HepG2 (cell line): ENCODE data around the gene UACA. TPM values are rescaled to one million over a fixed set of nuclear protein-coding genes. Genes with fewer than 3 reads are reported as not detected.

Experiments
- ARID2 ChIP-seq: sonication (generic); formaldehyde crosslinking; IDR thresholded peaks from 2 replicates; pipeline ENCODE4 v1.8.1; 2022; ENCODE audit warnings: mild to moderate bottlenecking, missing genetic modification reagents, borderline replicate concordance
- CBX2 ChIP-seq, 2 experiments: fragments of 200-600 bp in 1 of 2; sonication (generic); formaldehyde crosslinking in 1 of 2; IDR thresholded peaks; 2 replicates each; pipeline versions ENCODE4 v1.7.0 to v1.8.1; 2018 to 2022; ENCODE audit warnings: low read depth in 2 of 2, low read length in 1 of 2, mild to moderate bottlenecking in 1 of 2, missing genetic modification reagents in 1 of 2
- CCDC6 ChIP-seq: sonication (generic); formaldehyde crosslinking; IDR thresholded peaks from 2 replicates; pipeline ENCODE4 v1.8.1; 2022; ENCODE audit warnings: mild to moderate bottlenecking, missing genetic modification reagents, moderate library complexity
- KAT8 ChIP-seq: IDR thresholded peaks from 2 replicates; pipeline ENCODE4 v1.6.1; 2016; ENCODE audit warnings: missing genetic modification reagents, missing compliant biosample characterization
- NONO ChIP-seq, 2 experiments: fragments of 450-650 bp in 1 of 2; sonication (generic) in 1 of 2; formaldehyde crosslinking in 1 of 2; IDR thresholded peaks in 1 of 2; conservative IDR thresholded peaks in 1 of 2; 2 replicates each; pipeline versions ENCODE4 v1.6.1 to v1.8.0; 2017 to 2022; ENCODE audit warnings: mild to moderate bottlenecking in 1 of 2, missing genetic modification reagents in 1 of 2, moderate library complexity in 1 of 2
- NR1H2 ChIP-seq: sonication (generic); formaldehyde crosslinking; IDR thresholded peaks from 2 replicates; pipeline ENCODE4 v1.8.1; 2022; ENCODE audit warnings: low read depth, missing genetic modification reagents, borderline replicate concordance
- PCBP1 ChIP-seq: fragments of 200-400 bp; formaldehyde crosslinking; IDR thresholded peaks from 2 replicates; pipeline ENCODE4 v1.6.1; 2017; ENCODE audit warnings: mild to moderate bottlenecking, low read depth, low read length, borderline replicate concordance
- SMC3 ChIP-seq: IDR thresholded peaks from 2 replicates; pipeline ENCODE4 v1.6.1; 2011; ENCODE audit warnings: low read length, improper control_type of control experiment
- ZNF224 ChIP-seq: sonication (generic); formaldehyde crosslinking; IDR thresholded peaks from 2 replicates; pipeline ENCODE4 v1.5.0; 2020; ENCODE audit warnings: mild to moderate bottlenecking, missing genetic modification reagents
- ZNF709 ChIP-seq: sonication (generic); formaldehyde crosslinking; IDR thresholded peaks from 2 replicates; pipeline ENCODE4 v1.5.0; 2020; ENCODE audit warnings: mild to moderate bottlenecking, missing genetic modification reagents
- ZNF720 ChIP-seq: sonication (generic); formaldehyde crosslinking; IDR thresholded peaks from 2 replicates; pipeline ENCODE4 v1.4.0; 2020; ENCODE audit warnings: missing genetic modification reagents
- polyA plus RNA-seq, 8 experiments: library from polyadenylated mRNA; depleted of rRNA in 3 of 8; stranded (reverse) in 7 of 8; unstranded in 1 of 8; fragments of >200 nt; fragmentation: Illumina TruSeq in 4 of 8; extraction: Trizol in 4 of 8; gene quantifications; 2 replicates each; pipeline versions ENCODE4 v1.2.1 to v1.2.3, GENCODE V29; 2011 to 2016; ENCODE audit warnings: low read depth in 4 of 8, missing spikeins in 1 of 8, mixed read lengths in 1 of 8; ENCODE audit not compliant: insufficient read depth in 1 of 8
- total RNA-seq, 5 experiments: library from RNA; depleted of rRNA; stranded (reverse); fragments of >200 nt; fragmentation: Illumina TruSeq; extraction: Trizol; gene quantifications; 2 replicates each; pipeline ENCODE4 v1.2.3, GENCODE V29; 2016; ENCODE audit warnings: low read depth in 1 of 5
- TF ChIP-seq, protein P1 (sequence below): sonication (generic); formaldehyde crosslinking; IDR thresholded peaks from 2 replicates; pipeline ENCODE4 v1.4.0; 2020; ENCODE audit warnings: missing genetic modification reagents, borderline replicate concordance
- TF ChIP-seq, protein P2 (sequence below): IDR thresholded peaks from 2 replicates; pipeline ENCODE4 v1.6.1; 2016; ENCODE audit warnings: control low read depth
- TF ChIP-seq, protein P3 (sequence below), 2 experiments: sonication (generic) in 1 of 2; formaldehyde crosslinking in 1 of 2; IDR thresholded peaks; 2 replicates each; pipeline versions ENCODE4 v1.5.1 to v1.6.1; 2011 to 2020; ENCODE audit warnings: borderline replicate concordance in 1 of 2, low read depth in 1 of 2, low read length in 1 of 2, mild to moderate bottlenecking in 1 of 2, missing genetic modification reagents in 1 of 2, moderate library complexity in 1 of 2
- TF ChIP-seq, protein P4 (sequence below): sonication (generic); formaldehyde crosslinking; IDR thresholded peaks from 2 replicates; pipeline ENCODE4 v1.4.0; 2020; ENCODE audit warnings: low read depth, missing genetic modification reagents
- TF ChIP-seq, protein P5 (sequence below): IDR thresholded peaks from 2 replicates; pipeline ENCODE4 v1.6.1; 2016; ENCODE audit warnings: missing compliant biosample characterization, missing genetic modification reagents, borderline replicate concordance

The UACA gene
- total and polyA plus RNA-seq, 2 of the 13 experiments (the other 11 are each of a cell fraction or from before 2014, with no cell fraction given), result 17.8 to 39.2 TPM

DNA sequence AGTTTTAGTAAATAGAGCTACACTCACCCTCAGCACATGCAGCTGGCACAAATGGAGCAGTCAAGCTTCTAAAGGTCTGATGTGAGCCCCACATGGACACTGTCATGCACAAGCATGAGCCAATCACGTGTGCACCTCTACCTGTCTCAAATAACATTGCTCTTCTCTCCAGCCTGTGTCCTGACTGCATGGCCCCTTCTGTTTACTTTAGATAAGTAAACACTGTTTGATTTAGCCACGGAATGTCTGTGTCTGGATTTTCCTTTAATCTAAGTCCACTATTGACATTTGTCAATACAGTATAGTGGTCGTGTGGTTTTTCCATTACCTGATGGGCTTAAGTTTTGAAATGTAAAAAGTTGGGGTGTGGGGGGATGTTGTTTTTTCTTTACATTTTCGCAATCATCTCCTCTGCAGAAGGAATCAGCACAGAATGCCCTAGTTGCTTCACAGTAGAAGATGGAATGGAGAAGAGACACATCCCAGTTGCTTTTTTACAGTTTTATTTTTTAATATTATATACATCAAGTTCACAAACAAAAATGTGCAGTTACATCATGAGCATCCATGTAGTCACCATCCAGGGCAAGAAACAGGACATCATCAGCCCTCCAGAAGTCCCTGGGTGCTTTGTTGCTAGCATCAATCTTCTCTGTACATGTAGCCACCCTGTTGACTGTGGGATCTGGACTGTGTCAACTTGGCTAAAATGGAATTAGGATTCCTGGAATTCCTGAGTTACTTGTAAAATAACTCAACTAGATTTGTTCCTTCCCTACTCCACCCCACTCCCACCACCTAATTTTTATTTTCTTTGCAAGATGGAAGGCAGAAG, 146.1 kb downstream of the UACA start (continued):
- TF ChIP-seq, protein P1, sequence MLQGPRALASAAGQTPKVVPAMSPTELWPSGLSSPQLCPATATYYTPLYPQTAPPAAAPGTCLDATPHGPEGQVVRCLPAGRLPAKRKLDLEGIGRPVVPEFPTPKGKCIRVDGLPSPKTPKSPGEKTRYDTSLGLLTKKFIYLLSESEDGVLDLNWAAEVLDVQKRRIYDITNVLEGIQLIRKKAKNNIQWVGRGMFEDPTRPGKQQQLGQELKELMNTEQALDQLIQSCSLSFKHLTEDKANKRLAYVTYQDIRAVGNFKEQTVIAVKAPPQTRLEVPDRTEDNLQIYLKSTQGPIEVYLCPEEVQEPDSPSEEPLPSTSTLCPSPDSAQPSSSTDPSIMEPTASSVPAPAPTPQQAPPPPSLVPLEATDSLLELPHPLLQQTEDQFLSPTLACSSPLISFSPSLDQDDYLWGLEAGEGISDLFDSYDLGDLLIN (CRISPR knock-in tag), result no peak
- TF ChIP-seq NONO (IDR thresholded peaks at IDR 0.05) (no peak), NONO (CRISPR knock-in tag; conservative IDR thresholded peaks at IDR 0.05) (peak; percentile 76), PCBP1 (no peak), ARID2 (CRISPR knock-in tag) (peak; percentile 62; the same call in 1 of the 2 replicates), SMC3 (no peak), ZNF224 (CRISPR knock-in tag) (no peak), ZNF720 (no peak), CBX2 (IDR thresholded peaks at IDR 0.05; ENCODE audit: low read depth, low read length) (no peak), CBX2 (CRISPR knock-in tag; IDR thresholded peaks at IDR 0.05; ENCODE audit: low read depth) (peak; percentile 43; the same call in 1 of the 2 replicates), NR1H2 (CRISPR knock-in tag) (no peak), ZNF709 (CRISPR knock-in tag) (0 out of 2 replicates have a peak, but pooled peaks have one; percentile 52), CCDC6 (CRISPR knock-in tag) (0 out of 2 replicates have a peak, but pooled peaks have one; percentile 54), KAT8 (peak; percentile 80; the same call in 1 of the 2 replicates)
- TF ChIP-seq, protein P2, sequence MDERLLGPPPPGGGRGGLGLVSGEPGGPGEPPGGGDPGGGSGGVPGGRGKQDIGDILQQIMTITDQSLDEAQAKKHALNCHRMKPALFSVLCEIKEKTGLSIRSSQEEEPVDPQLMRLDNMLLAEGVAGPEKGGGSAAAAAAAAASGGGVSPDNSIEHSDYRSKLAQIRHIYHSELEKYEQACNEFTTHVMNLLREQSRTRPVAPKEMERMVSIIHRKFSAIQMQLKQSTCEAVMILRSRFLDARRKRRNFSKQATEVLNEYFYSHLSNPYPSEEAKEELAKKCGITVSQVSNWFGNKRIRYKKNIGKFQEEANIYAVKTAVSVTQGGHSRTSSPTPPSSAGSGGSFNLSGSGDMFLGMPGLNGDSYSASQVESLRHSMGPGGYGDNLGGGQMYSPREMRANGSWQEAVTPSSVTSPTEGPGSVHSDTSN (CRISPR knock-in tag), result peak; percentile 55
- TF ChIP-seq, protein P3, sequence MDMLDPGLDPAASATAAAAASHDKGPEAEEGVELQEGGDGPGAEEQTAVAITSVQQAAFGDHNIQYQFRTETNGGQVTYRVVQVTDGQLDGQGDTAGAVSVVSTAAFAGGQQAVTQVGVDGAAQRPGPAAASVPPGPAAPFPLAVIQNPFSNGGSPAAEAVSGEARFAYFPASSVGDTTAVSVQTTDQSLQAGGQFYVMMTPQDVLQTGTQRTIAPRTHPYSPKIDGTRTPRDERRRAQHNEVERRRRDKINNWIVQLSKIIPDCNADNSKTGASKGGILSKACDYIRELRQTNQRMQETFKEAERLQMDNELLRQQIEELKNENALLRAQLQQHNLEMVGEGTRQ (IDR thresholded peaks at IDR 0.05; ENCODE audit: low read depth, low read length), result peak; percentile 86
- TF ChIP-seq, protein P3 (CRISPR knock-in tag; IDR thresholded peaks at IDR 0.05; ENCODE audit: borderline replicate concordance), result peak; percentile 72; the same call in 1 of the 2 replicates
- TF ChIP-seq, protein P4, sequence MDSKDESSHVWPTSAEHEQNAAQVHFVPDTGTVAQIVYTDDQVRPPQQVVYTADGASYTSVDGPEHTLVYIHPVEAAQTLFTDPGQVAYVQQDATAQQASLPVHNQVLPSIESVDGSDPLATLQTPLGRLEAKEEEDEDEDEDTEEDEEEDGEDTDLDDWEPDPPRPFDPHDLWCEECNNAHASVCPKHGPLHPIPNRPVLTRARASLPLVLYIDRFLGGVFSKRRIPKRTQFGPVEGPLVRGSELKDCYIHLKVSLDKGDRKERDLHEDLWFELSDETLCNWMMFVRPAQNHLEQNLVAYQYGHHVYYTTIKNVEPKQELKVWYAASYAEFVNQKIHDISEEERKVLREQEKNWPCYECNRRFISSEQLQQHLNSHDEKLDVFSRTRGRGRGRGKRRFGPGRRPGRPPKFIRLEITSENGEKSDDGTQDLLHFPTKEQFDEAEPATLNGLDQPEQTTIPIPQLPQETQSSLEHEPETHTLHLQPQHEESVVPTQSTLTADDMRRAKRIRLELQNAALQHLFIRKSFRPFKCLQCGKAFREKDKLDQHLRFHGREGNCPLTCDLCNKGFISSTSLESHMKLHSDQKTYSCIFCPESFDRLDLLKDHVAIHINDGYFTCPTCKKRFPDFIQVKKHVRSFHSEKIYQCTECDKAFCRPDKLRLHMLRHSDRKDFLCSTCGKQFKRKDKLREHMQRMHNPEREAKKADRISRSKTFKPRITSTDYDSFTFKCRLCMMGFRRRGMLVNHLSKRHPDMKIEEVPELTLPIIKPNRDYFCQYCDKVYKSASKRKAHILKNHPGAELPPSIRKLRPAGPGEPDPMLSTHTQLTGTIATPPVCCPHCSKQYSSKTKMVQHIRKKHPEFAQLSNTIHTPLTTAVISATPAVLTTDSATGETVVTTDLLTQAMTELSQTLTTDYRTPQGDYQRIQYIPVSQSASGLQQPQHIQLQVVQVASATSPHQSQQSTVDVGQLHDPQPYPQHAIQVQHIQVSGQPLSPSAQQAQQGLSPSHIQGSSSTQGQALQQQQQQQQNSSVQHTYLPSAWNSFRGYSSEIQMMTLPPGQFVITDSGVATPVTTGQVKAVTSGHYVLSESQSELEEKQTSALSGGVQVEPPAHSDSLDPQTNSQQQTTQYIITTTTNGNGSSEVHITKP (CRISPR knock-in tag), result 0 out of 2 replicates have a peak, but pooled peaks have one; percentile 61
- TF ChIP-seq, protein P5, sequence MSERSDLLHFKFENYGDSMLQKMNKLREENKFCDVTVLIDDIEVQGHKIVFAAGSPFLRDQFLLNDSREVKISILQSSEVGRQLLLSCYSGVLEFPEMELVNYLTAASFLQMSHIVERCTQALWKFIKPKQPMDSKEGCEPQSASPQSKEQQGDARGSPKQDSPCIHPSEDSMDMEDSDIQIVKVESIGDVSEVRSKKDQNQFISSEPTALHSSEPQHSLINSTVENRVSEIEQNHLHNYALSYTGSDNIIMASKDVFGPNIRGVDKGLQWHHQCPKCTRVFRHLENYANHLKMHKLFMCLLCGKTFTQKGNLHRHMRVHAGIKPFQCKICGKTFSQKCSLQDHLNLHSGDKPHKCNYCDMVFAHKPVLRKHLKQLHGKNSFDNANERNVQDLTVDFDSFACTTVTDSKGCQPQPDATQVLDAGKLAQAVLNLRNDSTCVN (CRISPR knock-in tag), result peak; percentile 71; the same call in 1 of the 2 replicates
